Psoas muscle (tissue), 8 donors: Measurements from ENCODE around the gene ALKBH2. TPM values are rescaled to one million over a fixed set of nuclear protein-coding genes. Genes with fewer than 3 reads are reported as not detected.
A peak's percentile ranks its signal among the peaks of the same experiment; 100 is the strongest.
"Not testable (repeated sequence)": the region's sequence is repeated elsewhere in the genome, so short reads cannot be mapped to it uniquely, and the experiment has no call there.

Experiments used
- ATAC-seq, 4 donors: fragments of 200-7000 bp; cut with Tn5 transposase; one replicate each; pipeline ENCODE4 v1.9.1; 2020; ENCODE audit warnings: moderate library complexity in 3 of 4, mild to moderate bottlenecking in 2 of 4
- DNase-seq, 2 donors: peaks; one replicate each; pipeline ENCODE4 v3.0.0-alpha.2; 2020
- H3K27ac ChIP-seq: fragments of 200-600 bp; one replicate; pipeline ENCODE4 v1.8.0; 2022
- H3K27me3 ChIP-seq, 3 donors: fragments of 200-600 bp in 1 of 3; one replicate each; pipeline versions ENCODE4 v1.6.1 to v1.8.0; 2013 to 2022; ENCODE audit warnings: low read length in 2 of 3, mild to moderate bottlenecking in 2 of 3, moderate library complexity in 1 of 3; ENCODE audit not compliant: insufficient read depth in 3 of 3
- H3K36me3 ChIP-seq, 2 donors: fragments of 200-600 bp in 1 of 2; one replicate each; pipeline versions ENCODE4 v1.6.1 to v1.8.0; 2013 to 2022; ENCODE audit warnings: low read depth in 1 of 2, mild to moderate bottlenecking in 1 of 2, moderate library complexity in 1 of 2; ENCODE audit not compliant: insufficient read depth in 1 of 2
- H3K4me1 ChIP-seq: fragments of 200-600 bp; one replicate; pipeline ENCODE4 v1.8.0; 2022
- H3K4me3 ChIP-seq: fragments of 200-600 bp; one replicate; pipeline ENCODE4 v1.8.0; 2022; ENCODE audit warnings: mild to moderate bottlenecking
- H3K9me3 ChIP-seq: fragments of 200-600 bp; one replicate; pipeline ENCODE4 v1.8.0; 2022
- CTCF ChIP-seq: fragments of 200-600 bp; IDR thresholded peaks from one replicate; pipeline ENCODE4 v1.8.0; 2022; ENCODE audit warnings: antibody characterized with exemption
- WGBS, 3 donors: extraction: QIAGEN DNeasy Blood & Tissue Kit; methylation state at CpG; one replicate each; pipeline versions ENCODE4 v1.1.6 to v1.1.7; 2013; 5-methylcytosine and 5-hydroxymethylcytosine counted together
- intact Hi-C, 2 donors: fragments of 100-400 bp; cut with DNase I; formaldehyde crosslinking; loops; one replicate each; pipeline versions ENCODE4 v1.11.0 to v1.14.2; 2022
- polyA plus RNA-seq, 3 donors: library from polyadenylated mRNA; stranded (reverse); fragments of 200-250 nt; gene quantifications; one replicate each; pipeline ENCODE4 v1.2.3, GENCODE V29; 2013
- total RNA-seq, 4 donors: library from RNA; stranded (reverse); fragmentation: NEBNext Ultra II Directional in 2 of 4; extraction: Animal tissue kit (Norgen Biotek cat#: 25700) in 2 of 4; gene quantifications; one replicate each; pipeline versions ENCODE4 v1.2.1 to v1.2.4, GENCODE V29; 2021 to 2023
- donor health status: healthy with polysubstance abuse.
- donor health status: DM: no; HTN: no; CAD: no; lungs with moderate emphysema.
- donor health status: Bipolar disorder and iron deficiency.
- donor health status: healthy.
- donor health status: DM: yes; HTN: yes; CAD: no.
- donor health status: DM: no; HTN: no; CAD: no.
- donor health status: DM: no; HTN: no; CAD: no.
- donor health status: DM: yes; HTN: yes; CAD: no.

ALKBH2 gene
- total and polyA plus RNA-seq, 7 donors: 7.3 to 50.4 (median 25.3) TPM

GRCh38 chr12:109052097-109052413 lies 41.2 kb downstream of the ALKBH2 start:
- Histone ChIP-seq H3K4me1 (peaks cover 11% of the 10 kb centered on the region), H3K27ac (peak overlapping the region; percentile 90), H3K36me3 (peaks cover 0 to 6% of the 10 kb centered on the region in 2 donors), H3K9me3 (no peaks in the 10 kb centered on the region), H3K4me3 (peak overlapping the region; percentile 88), H3K27me3 (no peaks in the 10 kb centered on the region)
- 3 to 10% (median 3%) methylated on average over 6 of the region's 6 CpGs for WGBS, 3 donors
- DNase-seq (no peak), ATAC-seq (peak in 3 of 4 donors; percentile 49 to 72 (median 50))
- intact Hi-C loops: no loop called here
- TF ChIP-seq CTCF: no peak

DNA sequence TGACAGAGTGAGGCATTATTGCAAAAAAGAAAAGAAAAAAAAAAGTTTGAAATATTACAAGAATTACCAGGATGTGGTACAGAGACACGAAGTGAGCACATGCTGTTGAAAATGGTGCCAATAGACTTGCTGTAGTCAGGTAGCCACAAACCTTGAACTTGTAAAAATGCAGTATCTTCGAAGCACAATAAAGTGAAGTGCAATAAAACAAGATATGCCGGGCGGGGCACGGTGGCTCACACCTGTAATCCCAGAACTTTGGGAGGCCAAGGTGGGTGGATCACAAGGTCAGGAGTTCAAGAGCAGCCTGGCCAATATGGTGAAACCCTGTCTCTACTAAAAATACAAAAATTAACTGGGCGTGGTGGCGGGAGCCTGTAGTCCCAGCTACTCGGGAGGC lies 43.5 kb downstream of the ALKBH2 start:
- H3K36me3 ChIP-seq, H3K27me3 ChIP-seq, DNase-seq, H3K4me3 ChIP-seq, intact Hi-C loops, ATAC-seq, H3K9me3 ChIP-seq, H3K27ac ChIP-seq: not testable (repeated sequence)
- H3K4me1 ChIP-seq: peaks cover 11% of the 10 kb centered on the region
- 73 to 82% (median 77%) methylated on average over 8 of the region's 8 CpGs for WGBS, 3 donors

DNA sequence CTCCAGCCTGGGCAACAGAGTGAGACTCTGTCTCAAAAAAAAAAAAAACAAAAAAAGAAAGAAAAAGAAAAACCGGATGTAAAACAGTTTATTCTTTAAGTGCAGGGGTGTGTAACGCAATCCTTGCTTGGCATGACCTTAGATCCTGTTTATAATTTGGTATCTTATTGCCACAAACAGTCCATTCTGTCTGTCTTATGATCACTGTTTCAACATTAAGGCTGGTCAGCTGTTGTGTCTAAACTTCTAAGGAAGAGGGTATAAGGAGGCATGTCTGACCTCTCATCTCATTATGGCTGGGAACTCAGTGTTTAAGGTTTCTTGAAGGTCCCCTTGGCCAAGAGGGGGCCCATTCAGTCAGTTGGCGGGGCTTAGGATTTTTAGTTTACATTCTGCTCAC lies 44.6 kb downstream of the ALKBH2 start:
- H3K27ac ChIP-seq, intact Hi-C loops, DNase-seq, H3K27me3 ChIP-seq, H3K36me3 ChIP-seq, H3K9me3 ChIP-seq, ATAC-seq, H3K4me3 ChIP-seq, H3K4me1 ChIP-seq: not testable (repeated sequence)
- WGBS, 3 donors: 76 to 77% (median 76%) methylated on average over 3 of the region's 3 CpGs

GRCh38 chr12:109047081-109047805 lies 46.0 kb downstream of the ALKBH2 start:
- intact Hi-C loops: no loop called here
- Histone ChIP-seq H3K9me3 (no peaks in the 10 kb centered on the region), H3K4me1 (no peaks in the 10 kb centered on the region), H3K27me3 (peaks cover 0 to 2% (median 0%) of the 10 kb centered on the region in 3 donors), H3K36me3 (no peaks in the 10 kb centered on the region), H3K4me3 (no peak overlapping the region), H3K27ac (no peak overlapping the region)
- 70 to 77% (median 72%) methylated on average over 8 of the region's 8 CpGs for WGBS, 3 donors
- DNase-seq: no peak
- ATAC-seq: no peak
- TF ChIP-seq CTCF: no peak

DNA sequence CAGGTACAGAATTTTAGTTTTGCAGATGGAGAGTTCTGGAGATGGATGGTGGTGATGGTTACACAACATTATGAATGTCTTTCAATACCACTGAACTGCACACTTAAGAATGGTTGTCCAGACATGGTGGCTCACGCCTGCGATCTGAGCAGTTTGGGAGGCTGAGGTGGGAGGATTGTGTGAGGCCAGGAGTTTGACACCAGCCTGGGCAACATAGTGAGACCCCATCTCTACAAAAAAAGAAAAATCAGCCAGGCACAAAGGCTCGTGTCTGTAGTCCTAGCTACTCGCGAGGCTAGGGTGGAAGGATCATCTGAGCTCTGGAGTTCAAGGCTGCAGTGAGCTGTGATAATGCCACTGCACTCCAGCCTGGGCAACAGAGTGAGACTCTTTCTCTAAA lies 49.0 kb downstream of the ALKBH2 start:
- WGBS, 3 donors: 78 to 82% (median 80%) methylated on average over 5 of the region's 5 CpGs
- intact Hi-C loops: no loop called here
- DNase-seq (no peak), ATAC-seq (no peak)
- no peak for TF ChIP-seq CTCF
- H3K27ac ChIP-seq: no peak overlapping the region
- H3K4me1 ChIP-seq: no peaks in the 10 kb centered on the region
- H3K36me3 ChIP-seq: no peaks in the 10 kb centered on the region
- no peaks in the 10 kb centered on the region for H3K9me3 ChIP-seq
- H3K27me3 ChIP-seq: peaks cover 0 to 2% (median 0%) of the 10 kb centered on the region in 3 donors
- no peak overlapping the region for H3K4me3 ChIP-seq

Other genes starting within 250 kb of the ALKBH2 start
- 10 to 100 TPM; 24.9 to 68.6 (median 55.9) TPM for gene SSH1, start 235.9 kb downstream of the ALKBH2 start, total RNA-seq
- gene SSH1, start 235.9 kb downstream of the ALKBH2 start, polyA plus RNA-seq: 10 to 100 TPM; 10.0 to 39.8 (median 10.9) TPM
- gene DAO, start 213.4 kb downstream of the ALKBH2 start, total RNA-seq: not detected
- not detected for gene DAO, start 213.4 kb downstream of the ALKBH2 start, polyA plus RNA-seq
- gene SVOP, start 72.4 kb downstream of the ALKBH2 start, total RNA-seq: under 1 TPM in 3 of 4 donors, not detected in 1; 0.07 to 0.45 (median 0.12) TPM
- gene SVOP, start 72.4 kb downstream of the ALKBH2 start, polyA plus RNA-seq: under 1 TPM in 2 of 3 donors, not detected in 1; 0.04 to 0.08 TPM
- gene USP30, start 40.9 kb downstream of the ALKBH2 start, total RNA-seq: 10 to 100 TPM in 3 of 4 donors, 1 to 10 TPM in 1; 9.5 to 14.6 (median 11.5) TPM
- gene USP30, start 40.9 kb downstream of the ALKBH2 start, polyA plus RNA-seq: 10 to 100 TPM in 1 of 3 donors, 1 to 10 TPM in 2; 4.7 to 12.0 (median 6.9) TPM
- 10 to 100 TPM; 40.4 to 68.9 (median 42.1) TPM for gene UNG, start 4.1 kb upstream of the ALKBH2 start, total RNA-seq
- gene UNG, start 4.1 kb upstream of the ALKBH2 start, polyA plus RNA-seq: 10 to 100 TPM; 34.3 to 93.1 (median 36.7) TPM
- gene ACACB, start 23.1 kb upstream of the ALKBH2 start, total RNA-seq: 100 to 1,000 TPM; 113 to 503 (median 331) TPM
- 100 to 1,000 TPM in 2 of 3 donors, 10 to 100 TPM in 1; 27.0 to 275 (median 136) TPM for gene ACACB, start 23.1 kb upstream of the ALKBH2 start, polyA plus RNA-seq
- gene FOXN4, start 215.8 kb upstream of the ALKBH2 start, total RNA-seq: not detected
- gene FOXN4, start 215.8 kb upstream of the ALKBH2 start, polyA plus RNA-seq: under 1 TPM in 2 of 3 donors, not detected in 1; 0.01 to 0.03 TPM